ENCODE results near the gene PRKCD.

DNA sequence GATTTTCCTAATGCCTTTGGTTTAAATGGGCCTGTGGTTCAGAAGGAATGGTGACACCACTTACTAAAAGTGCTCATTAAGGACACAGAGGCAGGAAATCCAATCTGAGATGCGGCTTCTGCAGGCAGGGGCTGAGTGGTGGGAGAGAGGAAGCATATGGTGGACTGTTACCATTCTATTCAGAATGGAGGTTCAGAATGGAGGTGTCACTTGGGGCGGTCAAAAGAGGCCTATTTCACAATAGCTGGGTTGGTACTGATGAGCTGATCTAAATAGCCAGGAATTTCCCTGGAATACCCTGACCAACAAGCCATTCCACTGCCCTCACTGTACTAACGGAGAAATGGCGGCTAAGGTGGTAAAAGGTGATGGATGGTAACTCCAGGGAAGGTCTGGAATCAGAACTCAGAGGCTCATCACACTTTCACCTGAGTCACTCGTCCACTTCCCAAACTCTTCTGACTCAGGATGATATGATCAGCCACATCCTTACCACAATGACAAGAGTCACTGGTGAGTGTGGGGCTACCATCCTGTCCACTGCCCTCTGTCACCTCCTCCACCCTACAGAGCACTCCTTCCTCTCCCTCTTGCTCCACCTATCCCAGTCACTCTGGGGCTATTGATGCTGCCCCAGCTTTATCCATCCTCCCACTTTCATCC is 46.5 kb upstream of the PRKCD start:
- no peak for TF ChIP-seq TAF1 (IDR thresholded peaks at IDR 0.05; ENCODE audit: borderline replicate concordance, insufficient read depth, low read length)
- no peak for TF ChIP-seq SIN3A (IDR thresholded peaks at IDR 0.05; ENCODE audit: borderline replicate concordance, insufficient read depth, low read length)
- TF ChIP-seq POLR2AphosphoS5 (IDR thresholded peaks at IDR 0.05; ENCODE audit: low read depth, low read length) = no peak
- TF ChIP-seq, protein P1, sequence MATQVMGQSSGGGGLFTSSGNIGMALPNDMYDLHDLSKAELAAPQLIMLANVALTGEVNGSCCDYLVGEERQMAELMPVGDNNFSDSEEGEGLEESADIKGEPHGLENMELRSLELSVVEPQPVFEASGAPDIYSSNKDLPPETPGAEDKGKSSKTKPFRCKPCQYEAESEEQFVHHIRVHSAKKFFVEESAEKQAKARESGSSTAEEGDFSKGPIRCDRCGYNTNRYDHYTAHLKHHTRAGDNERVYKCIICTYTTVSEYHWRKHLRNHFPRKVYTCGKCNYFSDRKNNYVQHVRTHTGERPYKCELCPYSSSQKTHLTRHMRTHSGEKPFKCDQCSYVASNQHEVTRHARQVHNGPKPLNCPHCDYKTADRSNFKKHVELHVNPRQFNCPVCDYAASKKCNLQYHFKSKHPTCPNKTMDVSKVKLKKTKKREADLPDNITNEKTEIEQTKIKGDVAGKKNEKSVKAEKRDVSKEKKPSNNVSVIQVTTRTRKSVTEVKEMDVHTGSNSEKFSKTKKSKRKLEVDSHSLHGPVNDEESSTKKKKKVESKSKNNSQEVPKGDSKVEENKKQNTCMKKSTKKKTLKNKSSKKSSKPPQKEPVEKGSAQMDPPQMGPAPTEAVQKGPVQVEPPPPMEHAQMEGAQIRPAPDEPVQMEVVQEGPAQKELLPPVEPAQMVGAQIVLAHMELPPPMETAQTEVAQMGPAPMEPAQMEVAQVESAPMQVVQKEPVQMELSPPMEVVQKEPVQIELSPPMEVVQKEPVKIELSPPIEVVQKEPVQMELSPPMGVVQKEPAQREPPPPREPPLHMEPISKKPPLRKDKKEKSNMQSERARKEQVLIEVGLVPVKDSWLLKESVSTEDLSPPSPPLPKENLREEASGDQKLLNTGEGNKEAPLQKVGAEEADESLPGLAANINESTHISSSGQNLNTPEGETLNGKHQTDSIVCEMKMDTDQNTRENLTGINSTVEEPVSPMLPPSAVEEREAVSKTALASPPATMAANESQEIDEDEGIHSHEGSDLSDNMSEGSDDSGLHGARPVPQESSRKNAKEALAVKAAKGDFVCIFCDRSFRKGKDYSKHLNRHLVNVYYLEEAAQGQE (IDR thresholded peaks at IDR 0.05; ENCODE audit: insufficient read depth in 1 of 2, low read depth in 2 of 2, low read length in 2 of 2) = no peak
- TF ChIP-seq FOXP2 (optimal IDR thresholded peaks at IDR 0.05; ENCODE audit: borderline replicate concordance, extremely low read depth, extremely low read length, insufficient read depth) = no peak
